Left renal pelvis (tissue), 4 donors: ENCODE measurements around the gene WDR73. TPM values are rescaled to one million over a fixed set of nuclear protein-coding genes. Genes with fewer than 3 reads are reported as not detected.
"Not testable (repeated sequence)": the region's sequence is repeated elsewhere in the genome, so short reads cannot be mapped to it uniquely, and the experiment has no call there.

ENCODE experiments used
- DNase-seq, 4 donors: peaks; one replicate each; pipeline ENCODE4 v3.0.0-alpha.2; 2013; ENCODE audit warnings: low read depth in 4 of 4, low spot score in 3 of 4
- polyA plus RNA-seq, 4 donors: library from polyadenylated mRNA; unstranded; fragments of 120-200 nt; gene quantifications; one replicate each; pipeline ENCODE4 v1.2.1, GENCODE V29; 2013; ENCODE audit not compliant: insufficient read length in 4 of 4

Gene WDR73
- polyA plus RNA-seq, 4 donors = 23.2 to 59.8 (median 41.1) TPM

DNA sequence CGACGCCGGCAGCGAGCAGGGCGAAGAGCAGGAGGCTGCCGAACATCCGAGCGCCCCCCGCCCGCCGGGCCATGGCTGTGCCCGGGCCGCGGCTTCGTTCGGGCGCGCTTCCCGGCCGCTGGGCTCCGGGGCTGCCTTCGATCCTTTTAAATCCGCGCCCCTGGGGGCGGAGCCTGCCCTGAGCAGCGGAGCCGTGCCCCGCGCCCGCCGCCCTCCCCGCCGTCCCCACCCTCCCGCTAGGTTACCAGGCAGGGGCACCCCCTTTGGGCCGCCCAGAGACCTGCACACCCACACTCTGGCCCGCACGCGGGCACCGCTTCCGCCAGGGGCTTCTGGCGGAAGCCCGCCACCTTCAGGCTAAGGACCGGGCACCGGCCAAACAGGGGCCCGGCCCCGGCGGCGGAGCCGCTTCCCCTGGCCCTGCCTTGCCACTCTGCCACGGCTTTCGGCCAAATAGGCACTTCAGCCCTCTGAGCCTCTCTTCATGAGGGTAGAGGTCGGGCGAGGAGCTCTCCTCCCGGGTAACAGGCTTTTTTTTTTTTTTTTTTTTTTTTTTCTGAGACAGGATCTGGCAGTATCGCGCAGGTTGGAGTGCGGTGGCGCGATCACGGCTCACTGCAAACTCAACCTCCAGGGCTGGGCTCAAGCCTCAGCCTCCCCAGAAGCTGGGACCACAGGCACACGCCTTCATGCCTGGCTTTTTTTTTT, 4.2 kb upstream of the WDR73 start, which contains the start of gene NMB:
TSS of gene NMB (minus strand) at position 120 of the 708 bp plus-strand sequence. CDS start at position 73, 47 bp downstream.
- DNase-seq = peak in 2 of 4 donors; percentile 58 to 64

DNA sequence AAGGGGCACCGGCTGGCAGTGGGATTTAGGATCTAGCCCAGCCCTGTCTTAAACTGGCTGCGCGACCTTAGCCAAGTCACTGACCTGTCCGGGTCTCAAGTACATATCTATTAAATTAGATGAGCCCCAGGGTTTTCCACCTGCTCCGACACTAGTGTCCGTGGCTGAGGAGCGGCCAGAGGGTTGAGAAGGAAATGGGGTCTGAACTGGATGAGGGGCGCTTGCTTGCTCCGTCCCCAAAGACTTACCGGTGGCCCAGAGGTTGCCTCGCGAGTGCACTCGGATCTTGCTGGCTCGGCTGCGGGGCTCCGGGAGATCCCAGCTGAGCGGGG, 3.6 kb upstream of the WDR73 start:
- DNase-seq = no peak

DNA sequence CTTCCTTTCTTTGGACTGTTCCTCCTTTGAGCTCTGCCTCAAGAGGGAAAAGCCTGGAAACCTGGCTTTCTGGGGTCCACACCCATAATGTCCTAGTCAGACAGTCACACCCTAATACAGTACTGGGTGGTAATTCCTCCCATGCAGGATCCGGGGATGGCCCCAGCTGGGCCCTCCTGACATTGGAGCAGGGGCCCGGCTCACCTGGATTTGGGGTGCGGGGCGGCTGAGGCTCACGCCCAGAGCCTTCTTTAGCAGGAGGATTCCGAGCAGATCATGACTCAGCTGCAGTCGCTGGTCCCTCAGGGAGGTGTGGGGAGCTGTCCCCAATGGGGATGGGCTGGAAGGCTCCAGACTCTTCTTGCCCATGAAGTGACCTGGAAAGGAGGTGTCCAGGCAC, 2.9 kb upstream of the WDR73 start:
- no peak for DNase-seq

DNA sequence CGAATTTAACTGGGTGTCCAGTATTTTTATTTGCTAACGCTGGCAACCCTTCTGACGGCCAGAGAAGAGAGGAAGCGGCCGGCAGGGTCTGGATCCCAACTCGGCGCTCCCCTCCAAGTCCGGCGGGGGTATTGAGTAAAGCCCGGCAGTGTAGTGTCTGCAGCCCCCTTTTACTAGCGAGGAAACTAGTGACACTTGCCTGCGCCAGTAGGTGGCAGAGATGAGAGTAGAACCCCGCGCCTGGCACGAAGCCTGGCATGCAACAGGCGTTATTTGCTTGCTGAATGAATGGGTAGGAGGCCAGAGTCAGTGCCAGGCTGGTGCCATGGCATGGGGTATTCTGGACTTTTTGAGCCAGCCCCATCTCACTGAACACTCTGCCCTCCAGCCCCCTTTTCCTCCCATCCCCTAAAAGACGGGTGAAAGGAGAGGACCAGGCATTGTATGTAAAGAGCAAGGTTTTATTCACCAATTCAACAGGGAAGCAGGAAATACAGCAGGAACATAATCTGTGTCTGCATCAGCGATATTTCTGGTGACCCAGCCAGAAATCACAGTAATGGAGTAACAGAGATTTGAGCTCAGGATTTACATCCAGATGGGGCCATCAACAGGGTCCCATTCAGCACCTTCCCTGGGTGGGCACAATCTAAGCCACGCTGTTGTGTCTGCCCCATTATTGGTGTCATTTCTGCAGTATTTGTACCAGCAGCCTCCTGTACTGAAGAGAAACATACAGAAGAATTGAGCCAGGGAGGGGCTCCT, 788 bp upstream of the WDR73 start:
- peak in 1 of 4 donors; percentile 35 for DNase-seq

DNA sequence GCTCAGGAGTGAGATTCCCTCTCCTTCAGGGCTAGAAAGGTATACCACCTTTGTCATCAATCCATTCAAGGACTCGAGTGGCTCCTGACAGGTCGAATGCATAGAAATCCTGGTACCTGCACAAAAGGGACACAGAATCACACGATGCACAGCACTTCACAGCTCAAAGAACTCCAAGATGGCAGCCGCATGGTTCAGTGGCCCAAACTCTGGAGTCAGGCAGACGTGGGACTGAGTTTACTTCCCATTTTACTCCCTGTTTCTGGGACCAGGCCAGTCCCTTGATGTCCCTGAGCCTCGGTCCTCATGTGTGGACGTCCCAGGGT, 536 bp downstream of the WDR73 start:
- DNase-seq = no peak

DNA sequence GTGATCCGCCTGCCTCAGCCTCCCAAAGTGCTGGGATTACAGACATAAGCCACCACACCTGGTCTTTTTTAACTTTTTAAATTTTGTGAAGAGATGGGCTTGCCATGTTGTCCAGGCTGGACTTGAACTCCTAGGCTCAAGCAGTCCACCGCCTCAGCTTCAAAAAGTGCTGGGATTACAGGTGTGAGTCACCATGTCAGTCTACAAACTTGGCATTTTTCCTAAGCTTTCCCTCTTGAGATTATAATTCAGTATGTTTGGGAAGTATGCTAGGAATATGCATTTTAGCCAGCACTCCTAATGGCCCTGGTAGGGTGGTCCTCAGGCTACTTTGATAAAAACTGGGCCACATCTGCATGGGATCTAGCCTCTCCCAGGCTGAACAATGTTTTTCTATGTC, 4.4 kb downstream of the WDR73 start:
- DNase-seq = no peak

DNA sequence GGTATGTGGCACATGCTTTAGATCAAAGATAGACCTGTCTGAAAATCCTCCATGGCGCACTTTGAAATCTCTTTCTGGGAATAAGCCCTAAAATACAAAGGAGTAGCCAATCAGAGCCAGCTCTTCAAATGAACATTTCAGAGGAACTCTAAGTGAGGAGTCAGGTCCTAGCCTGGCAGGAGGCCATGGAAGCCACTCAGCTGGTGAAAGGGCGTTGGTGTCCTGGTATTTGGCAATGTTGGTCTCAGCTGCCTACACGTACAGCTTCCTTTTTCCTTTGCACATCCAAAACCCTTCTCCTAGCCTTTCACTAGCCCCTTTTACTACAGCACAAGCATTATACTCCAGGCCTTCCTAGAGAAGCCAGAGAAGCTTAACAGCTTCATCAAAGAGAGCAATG, 5.5 kb downstream of the WDR73 start:
- no peak for DNase-seq

DNA sequence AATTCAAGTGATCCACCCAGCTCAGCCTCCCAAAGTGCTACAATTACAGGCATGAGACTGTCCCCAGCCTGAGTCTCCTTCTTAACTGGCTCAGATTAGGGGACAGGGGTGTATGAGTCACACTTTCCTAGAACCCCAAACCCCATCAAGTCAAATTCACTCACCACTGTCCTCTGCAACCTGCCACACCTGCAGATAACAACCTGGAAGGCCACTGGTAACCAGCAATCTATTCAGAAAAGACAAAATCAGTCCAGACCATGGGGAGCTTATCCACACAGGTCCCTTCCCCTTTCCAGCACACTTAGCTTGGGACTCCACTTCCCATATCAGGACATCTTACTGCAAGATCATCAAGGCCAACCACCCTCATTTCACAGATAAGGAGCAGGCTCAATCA, 6.4 kb downstream of the WDR73 start:
- DNase-seq = no peak

DNA sequence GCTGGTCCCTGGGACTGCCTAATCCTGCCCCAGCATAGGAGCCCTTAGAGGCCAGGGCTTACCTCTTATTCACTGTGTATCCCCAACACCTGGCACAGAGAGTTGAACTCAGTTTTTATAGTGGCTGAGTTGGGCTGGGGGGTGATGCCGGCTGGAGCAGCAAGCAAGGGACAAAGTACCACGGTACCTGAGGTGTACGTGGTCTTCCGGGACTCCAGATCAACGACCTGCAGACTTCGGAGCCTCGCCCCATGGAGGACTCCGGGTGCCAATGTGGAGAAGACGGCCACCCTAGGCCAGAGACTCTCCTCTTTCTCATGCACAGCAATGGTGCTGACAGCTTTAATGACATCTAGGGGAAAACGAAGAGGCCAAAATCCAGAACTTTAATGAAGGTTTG, 8.1 kb downstream of the WDR73 start:
- no peak for DNase-seq

DNA sequence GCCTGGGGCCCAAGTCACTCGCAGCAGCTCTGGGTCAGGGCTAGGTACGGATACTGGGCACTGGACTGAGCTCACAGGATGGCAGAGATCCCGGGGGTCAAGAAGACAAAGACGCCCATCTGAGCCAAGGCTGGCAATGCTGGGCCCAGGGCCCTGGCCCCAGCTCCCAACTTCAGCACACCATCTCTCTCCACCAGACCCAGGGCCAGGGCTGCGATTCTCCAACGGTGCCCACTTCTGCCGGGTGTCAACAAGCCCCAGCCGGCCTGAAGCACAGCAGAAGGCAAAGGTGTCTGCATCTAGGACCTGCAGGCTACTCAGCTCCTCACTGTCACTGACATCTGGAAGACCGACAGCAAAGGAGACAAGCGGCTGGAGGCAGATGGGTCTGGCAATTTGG, 8.6 kb downstream of the WDR73 start:
- no peak for DNase-seq

DNA sequence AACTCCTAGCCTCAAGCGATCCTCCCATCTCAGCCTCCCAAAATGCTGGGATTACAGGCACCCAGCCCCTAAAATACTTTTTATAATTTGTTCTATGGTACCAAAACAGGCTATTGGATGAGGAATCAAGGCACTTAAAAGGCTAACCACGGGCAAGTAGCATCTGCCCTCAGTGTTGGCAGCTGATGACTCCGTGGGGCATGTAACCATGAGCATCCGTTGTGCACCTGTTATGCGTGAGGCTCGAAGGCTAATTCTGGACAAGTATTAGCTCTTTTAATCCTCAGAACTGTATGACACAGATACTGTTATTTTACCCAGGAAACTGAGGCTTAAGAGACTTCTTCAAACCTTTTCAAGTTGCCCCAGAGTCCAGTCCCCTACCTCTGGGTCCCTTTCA, 10.2 kb downstream of the WDR73 start:
- no peak for DNase-seq

DNA sequence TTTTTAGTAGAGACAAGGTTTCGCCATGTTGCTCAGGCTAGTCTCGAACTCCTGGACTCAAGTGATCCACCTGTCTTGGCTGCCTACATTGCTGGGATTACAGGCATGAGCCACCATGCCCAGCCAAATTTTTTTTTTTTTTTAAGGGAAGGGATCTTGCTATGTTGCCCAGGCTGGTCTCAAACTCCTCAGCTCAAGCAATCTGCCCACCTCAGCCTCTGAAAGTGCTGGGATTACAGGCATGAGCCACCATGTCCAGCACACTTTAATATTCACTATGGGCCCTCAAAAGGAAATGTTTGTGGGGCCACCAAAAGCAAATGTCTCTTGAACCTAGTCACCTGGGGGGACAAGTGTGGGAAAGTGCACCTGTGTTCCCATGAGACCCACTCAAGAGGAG, 11.4 kb downstream of the WDR73 start:
- DNase-seq = not testable (repeated sequence)

DNA sequence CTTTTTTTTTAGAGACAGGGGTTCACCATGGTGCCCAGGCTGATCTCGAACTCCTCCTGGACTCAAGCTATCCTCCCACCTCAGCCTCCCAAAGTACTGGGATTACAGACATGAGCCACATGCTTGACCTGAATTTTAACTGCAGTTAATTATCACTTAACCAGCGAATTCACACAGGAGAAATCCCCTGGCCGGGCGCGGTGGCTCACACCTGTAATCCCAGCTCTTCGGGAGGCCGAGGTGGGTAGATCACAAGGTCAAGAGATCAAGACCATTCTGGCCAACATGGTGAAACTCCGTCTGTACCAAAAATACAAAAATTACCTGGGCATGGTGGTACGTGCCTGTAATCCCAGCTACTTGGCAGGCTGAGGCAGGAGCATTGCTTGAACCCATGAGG, 12.2 kb downstream of the WDR73 start:
- DNase-seq = not testable (repeated sequence)

DNA sequence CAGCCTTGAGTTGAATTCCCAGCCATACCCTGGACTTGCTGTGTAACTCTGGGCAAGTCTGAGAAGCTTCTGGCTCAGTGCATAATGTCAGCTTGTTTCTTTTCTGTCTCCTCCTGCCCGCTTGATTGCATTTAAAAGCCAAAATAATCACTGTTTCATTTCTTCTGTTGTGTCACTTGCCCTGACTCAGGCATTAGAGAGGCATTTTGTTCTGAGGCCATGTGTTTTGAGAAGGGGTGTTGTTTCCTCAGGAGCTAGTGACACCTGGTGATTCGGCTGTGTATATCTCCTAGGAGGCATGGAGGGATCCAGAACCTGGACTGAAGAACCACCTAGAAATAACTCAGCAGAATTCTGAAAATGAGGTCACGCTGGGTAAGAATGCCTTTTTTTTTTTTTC, 16.0 kb downstream of the WDR73 start:
- DNase-seq = no peak

DNA sequence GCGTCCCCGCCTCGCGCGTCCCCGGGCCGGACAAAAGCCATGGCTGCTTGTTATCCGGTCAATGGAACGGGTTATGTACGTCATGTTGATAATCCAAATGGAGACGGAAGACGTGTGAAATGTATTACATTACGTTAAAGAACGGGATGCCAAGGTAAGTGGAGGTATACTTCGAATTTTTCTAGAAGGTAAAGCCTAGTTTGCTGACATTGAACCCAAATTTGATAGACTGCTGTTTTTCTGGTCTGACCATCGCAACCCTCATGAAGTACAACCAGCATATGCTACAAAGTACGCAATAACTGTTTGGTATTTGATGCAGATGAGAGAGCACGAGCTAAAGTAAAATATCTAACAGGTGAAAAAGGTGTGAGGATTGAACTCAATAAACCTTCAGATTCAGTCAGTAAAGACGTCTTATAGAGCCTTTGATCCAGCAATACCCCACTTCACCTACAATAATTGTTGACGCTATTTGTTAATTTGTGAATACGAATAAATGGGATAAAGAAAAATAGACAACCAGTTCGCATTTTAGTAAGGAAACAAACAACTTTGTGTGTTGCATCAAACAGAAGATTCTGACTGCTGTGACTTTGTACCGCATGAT, 19.8 kb downstream of the WDR73 start:
- DNase-seq = no peak

DNA sequence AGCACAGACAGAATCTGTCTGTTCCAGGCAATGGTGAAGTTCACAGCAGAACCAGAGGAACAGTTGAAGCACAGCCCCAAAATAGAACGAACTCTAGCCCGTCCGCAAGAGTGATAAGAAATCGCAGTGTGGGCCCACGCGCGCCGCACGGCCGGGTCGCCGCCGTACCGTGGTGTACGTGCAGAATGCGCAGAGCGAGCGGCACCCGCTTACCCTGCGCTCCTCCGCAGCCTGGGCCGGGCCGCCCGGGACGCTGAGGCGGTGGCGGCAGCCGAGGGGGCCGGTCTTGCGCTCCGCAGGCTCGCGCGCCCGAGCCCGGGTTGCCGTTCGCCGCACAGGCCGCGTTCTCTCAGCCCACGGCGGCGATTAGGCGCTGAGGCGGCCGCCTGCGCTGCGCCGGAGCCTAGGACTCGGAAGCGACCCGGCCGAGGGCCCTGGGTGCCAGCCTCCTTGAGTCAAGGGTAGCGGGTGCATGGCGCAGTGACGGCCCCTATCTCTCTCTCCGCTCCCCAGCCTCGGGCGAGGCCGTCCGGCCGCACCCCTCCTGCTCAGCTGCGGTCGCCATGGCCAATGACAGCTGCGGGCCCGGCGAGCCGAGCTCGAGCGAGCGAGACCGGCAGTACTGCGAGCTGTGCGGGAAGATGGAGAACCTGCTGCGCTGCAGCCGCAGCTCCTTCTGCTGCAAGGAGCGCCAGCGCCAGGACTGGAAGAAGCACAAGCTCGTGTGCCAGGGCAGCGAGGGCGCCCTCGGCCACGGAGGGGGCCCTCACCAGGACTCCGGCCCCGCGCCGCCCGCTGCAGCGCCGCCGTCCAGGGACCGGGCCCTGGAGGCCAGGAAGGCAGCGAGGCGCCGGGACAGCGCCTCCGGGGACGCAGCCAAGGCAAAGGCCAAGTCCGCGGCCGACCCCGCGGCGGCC, 20.5 kb downstream of the WDR73 start:
- peak in 3 of 4 donors; percentile 35 to 56 (median 54) for DNase-seq

DNA sequence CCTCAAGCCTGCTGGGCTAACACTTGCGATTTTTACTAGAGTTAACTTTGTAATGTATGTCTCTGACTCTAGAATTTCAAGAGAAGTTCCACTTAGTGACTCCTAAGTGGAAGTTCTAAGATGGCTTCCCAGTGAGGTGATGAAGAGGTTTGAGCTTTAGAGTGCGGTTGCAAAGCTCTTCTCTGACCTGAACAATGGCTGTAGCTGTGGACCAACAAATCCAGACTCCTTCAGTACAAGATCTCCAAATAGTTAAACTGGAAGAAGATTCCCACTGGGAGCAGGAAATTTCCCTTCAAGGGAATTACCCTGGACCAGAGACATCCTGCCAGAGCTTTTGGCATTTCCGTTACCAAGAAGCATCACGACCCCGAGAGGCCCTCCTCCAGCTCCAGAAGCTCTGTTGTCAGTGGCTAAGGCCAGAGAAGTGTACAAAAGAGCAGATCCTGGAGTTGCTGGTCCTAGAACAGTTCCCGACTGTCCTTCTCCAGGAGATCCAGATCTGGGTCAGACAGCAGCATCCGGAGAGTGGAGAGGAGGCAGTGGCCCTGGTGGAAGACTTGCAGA, 22.3 kb downstream of the WDR73 start:
- DNase-seq = no peak

DNA sequence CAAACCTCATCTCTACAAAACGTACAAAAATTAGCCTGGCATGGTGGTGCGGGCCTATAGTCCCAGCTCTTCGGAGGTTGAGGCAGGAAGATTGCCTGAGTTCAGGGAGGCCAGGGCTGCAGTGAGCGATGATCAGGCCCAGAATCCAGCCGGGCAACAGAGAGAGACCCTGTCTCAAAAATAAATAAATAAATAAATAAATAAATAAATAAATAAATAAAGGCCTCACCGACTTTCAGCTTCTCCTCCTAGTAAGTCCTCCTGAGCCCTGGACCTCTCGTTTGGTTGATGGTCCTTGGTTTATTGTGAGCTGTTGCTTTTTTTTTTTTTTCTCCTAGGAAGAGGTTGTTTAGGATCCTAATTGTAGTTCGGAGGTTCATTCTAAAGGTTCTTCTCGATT, 25.1 kb downstream of the WDR73 start:
- no peak for DNase-seq

DNA sequence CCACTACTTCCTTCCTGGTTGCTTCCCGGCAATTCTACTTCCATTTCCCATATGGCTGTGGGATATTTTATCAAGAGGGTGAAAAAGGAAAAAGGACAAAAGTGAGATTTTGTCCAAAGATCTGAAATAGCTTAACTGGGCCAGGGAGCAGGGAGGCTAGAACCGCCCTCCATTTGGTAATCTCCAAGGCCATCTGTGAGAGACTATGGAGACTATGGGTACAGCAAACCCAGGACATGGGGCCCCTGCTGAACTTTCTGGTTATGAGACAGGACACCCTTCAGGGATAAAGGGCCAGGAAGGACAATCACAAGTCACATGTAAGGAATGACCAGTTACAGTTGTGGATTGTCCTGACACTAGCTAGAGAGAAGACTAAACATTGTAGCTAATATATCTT, 29.0 kb downstream of the WDR73 start:
- DNase-seq = no peak

DNA sequence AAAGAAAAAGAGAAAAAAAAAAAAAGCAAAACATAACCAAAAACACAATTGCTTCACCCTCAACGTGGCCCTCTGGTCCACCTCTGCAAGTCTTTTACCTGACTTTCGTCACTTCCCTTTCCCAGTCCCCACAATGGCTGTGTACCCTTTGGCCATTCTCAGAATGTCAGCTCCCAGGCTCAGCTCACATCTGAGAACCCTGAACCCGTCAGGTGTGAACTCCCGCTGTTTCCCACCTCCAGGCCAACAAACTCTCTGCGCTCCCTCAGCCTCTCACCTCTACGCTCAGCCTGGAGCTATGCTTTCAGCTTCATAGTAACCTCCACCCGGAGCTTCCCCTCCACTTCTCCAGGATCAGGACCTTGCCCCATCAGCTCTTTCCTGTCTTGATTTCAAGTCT, 29.7 kb downstream of the WDR73 start:
- DNase-seq = no peak
